K562 (cell line): ENCODE results near the gene PPP1R15B. TPM values are rescaled to one million over a fixed set of nuclear protein-coding genes. Genes with fewer than 3 reads are reported as not detected.

Source experiments
- ATAC-seq: fragments of 200-7000 bp; cut with Tn5 transposase; 3 replicates; pipeline ENCODE4 v1.9.1; 2020; ENCODE audit warnings: moderate library complexity
- BruUV-seq: library from RNA; stranded (reverse); fragments of 400-500 nt; replicated peaks from 2 replicates; lab custom pipeline; 2021; lab: Mats Ljungman, UMichigan
- CTCF ChIA-PET: fragments of 300-600 bp; formaldehyde crosslinking; extraction: SDS; loops from one replicate; lab custom pipeline; 2021; ENCODE audit warnings: low intra/inter-chr PET ratio; lab: Yijun Ruan, JAX
- POLR2A ChIA-PET: fragments of 300-600, 350-650 bp; sonication (Branson Sonifier 250); formaldehyde crosslinking; extraction: SDS; loops from one replicate; lab custom pipeline; 2021; ENCODE audit warnings: antibody characterized with exemption, inconsistent platforms; lab: Yijun Ruan, JAX
- DNase-seq, 4 experiments: peaks; one replicate each; pipeline versions ENCODE4 v3.0.0 to v3.0.0-alpha.2; 2011 to 2018; ENCODE audit warnings: low spot score in 3 of 4, mixed read lengths in 3 of 4; ENCODE audit errors: extremely low read depth in 1 of 4
- FAIRE-seq: peaks from 2 replicates; lab custom pipeline; 2011; peaks lifted over from hg19 to GRCh38; lab: Jason Lieb, UNC
- H2AFZ ChIP-seq: 2 replicates; pipeline ENCODE4 v1.6.0; 2011; ENCODE audit warnings: low read depth, low read length, control low read depth, inconsistent platforms
- H3K27ac ChIP-seq: fragments of 200-600 bp; 3 replicates; pipeline ENCODE4 v1.8.0; 2011; ENCODE audit warnings: low read depth, mild to moderate bottlenecking, control low read depth, inconsistent platforms, low read length, moderate library complexity, mixed read lengths; ENCODE audit errors: extremely low read depth
- H3K27me3 ChIP-seq, 2 experiments: fragments of 300-600 bp in 1 of 2; 2 replicates in 1 of 2; 3 replicates in 1 of 2; pipeline versions ENCODE4 v1.6.0 to v1.8.0; 2011; ENCODE audit warnings: inconsistent platforms in 2 of 2, low read length in 2 of 2, mild to moderate bottlenecking in 1 of 2, mixed read lengths in 1 of 2, moderate library complexity in 1 of 2; ENCODE audit not compliant: control insufficient read depth in 2 of 2, insufficient read depth in 2 of 2
- H3K36me3 ChIP-seq: fragments of 300-600 bp; 3 replicates; pipeline ENCODE4 v1.8.0; 2011; ENCODE audit warnings: mild to moderate bottlenecking, low read length, inconsistent platforms; ENCODE audit not compliant: control insufficient read depth, insufficient read depth
- H3K4me1 ChIP-seq, 2 experiments: fragments of 200-600 bp in 1 of 2; replicated peaks in 1 of 2; 2 replicates in 1 of 2; 3 replicates in 1 of 2; pipeline versions ENCODE4 v1.5.1 to v1.8.0; 2011; ENCODE audit warnings: inconsistent platforms in 2 of 2, low read length in 2 of 2, mild to moderate bottlenecking in 1 of 2, mixed read lengths in 1 of 2, moderate library complexity in 1 of 2; ENCODE audit not compliant: control insufficient read depth in 2 of 2, insufficient read depth in 2 of 2
- H3K4me2 ChIP-seq: 2 replicates; pipeline ENCODE4 v1.6.1; 2011; ENCODE audit warnings: low read length, control low read depth, inconsistent platforms, mixed read lengths; ENCODE audit not compliant: insufficient read depth
- H3K4me3 ChIP-seq: fragments of 200-600 bp; sonication (generic), shearing (Covaris generic); 2 replicates; pipeline ENCODE4 v1.5.1; 2016; ENCODE audit warnings: control low read depth, inconsistent platforms
- H3K79me2 ChIP-seq: fragments of 200-600 bp; 3 replicates; pipeline ENCODE4 v1.8.0; 2011; ENCODE audit warnings: low read length, inconsistent platforms; ENCODE audit not compliant: control insufficient read depth, insufficient read depth
- H3K9ac ChIP-seq, 2 experiments: 2 replicates each; pipeline versions ENCODE4 v1.6.0 to v1.6.1; 2011; ENCODE audit warnings: low read depth in 2 of 2, low read length in 2 of 2, control low read depth in 1 of 2, inconsistent platforms in 1 of 2, mild to moderate bottlenecking in 1 of 2, mixed read lengths in 1 of 2; ENCODE audit not compliant: insufficient read depth in 1 of 2
- H3K9me1 ChIP-seq: one replicate; pipeline ENCODE4 v1.6.0; 2011; ENCODE audit warnings: inconsistent platforms, mild to moderate bottlenecking, low read length, moderate library complexity; ENCODE audit not compliant: control insufficient read depth, insufficient read depth
- H3K9me3 ChIP-seq: replicated peaks from 2 replicates; pipeline ENCODE4 v1.5.1; 2011; ENCODE audit warnings: low read depth, low read length, inconsistent platforms; ENCODE audit not compliant: control insufficient read depth, insufficient read depth
- H4K20me1 ChIP-seq: replicated peaks from 2 replicates; pipeline ENCODE4 v1.6.1; 2011; ENCODE audit warnings: low read length, inconsistent platforms, mixed read lengths; ENCODE audit not compliant: control insufficient read depth, insufficient read depth
- KDM1A ChIP-seq, 2 experiments: fragments of 450-650 bp; IDR thresholded peaks; 2 replicates each; pipeline ENCODE4 v1.6.1; 2016; ENCODE audit warnings: mild to moderate bottlenecking in 2 of 2
- KHSRP ChIP-seq: fragments of 450-650 bp; IDR thresholded peaks from 2 replicates; pipeline ENCODE4 v1.6.1; 2017
- LARP7 ChIP-seq: fragments of 450-650 bp; IDR thresholded peaks from 2 replicates; pipeline ENCODE4 v1.6.1; 2016
- MTA1 ChIP-seq: fragments of 450-650 bp; IDR thresholded peaks from 2 replicates; pipeline ENCODE4 v1.6.1; 2017; ENCODE audit warnings: borderline replicate concordance
- NCOA4 ChIP-seq: fragments of 450-650 bp; IDR thresholded peaks from 2 replicates; pipeline ENCODE4 v1.6.1; 2018; ENCODE audit warnings: mild to moderate bottlenecking; ENCODE audit not compliant: partially characterized antibody
- PML ChIP-seq: IDR thresholded peaks from 2 replicates; pipeline ENCODE4 v1.6.1; 2012; ENCODE audit warnings: low read length, inconsistent platforms
- POLR2AphosphoS5 ChIP-seq: IDR thresholded peaks from 2 replicates; pipeline ENCODE4 v1.6.1; 2011; ENCODE audit warnings: mild to moderate bottlenecking, low read depth, low read length, moderate library complexity; ENCODE audit not compliant: control insufficient read depth, insufficient read depth
- RUNX1 ChIP-seq: sonication (generic); IDR thresholded peaks from 2 replicates; pipeline ENCODE4 v1.6.1; 2016; ENCODE audit warnings: antibody characterized with exemption, low read depth
- SIN3A ChIP-seq, 2 experiments: fragments of 150-350 bp in 1 of 2; IDR thresholded peaks; 2 replicates each; pipeline ENCODE4 v1.6.1; 2011 to 2016; ENCODE audit warnings: borderline replicate concordance in 2 of 2, low read depth in 2 of 2, low read length in 2 of 2, mild to moderate bottlenecking in 2 of 2, moderate library complexity in 2 of 2; ENCODE audit not compliant: control insufficient read depth in 1 of 2
- ZFP36 ChIP-seq: fragments of 150-350 bp; IDR thresholded peaks from 2 replicates; pipeline ENCODE4 v1.6.1; 2018; ENCODE audit warnings: low read length, low read depth; ENCODE audit not compliant: partially characterized antibody
- ZNF165 ChIP-seq: fragments of 250-450 bp; sonication (Bioruptor Pico); IDR thresholded peaks from 2 replicates; pipeline ENCODE4 v1.4.0; 2020; ENCODE audit warnings: borderline replicate concordance
- WGBS: fragments of 100-300 bp; shearing (Covaris generic); methylation state at CpG from one replicate; pipeline ENCODE4 v1.1.6; 2016; ENCODE audit warnings: low coverage, mixed read lengths; ENCODE audit not compliant: insufficient coverage; ENCODE audit errors: missing lambda C conversion rate; 5-methylcytosine and 5-hydroxymethylcytosine counted together
- in situ Hi-C: fragments of 300-500 bp; cut with MboI; formaldehyde crosslinking; loops from 4 replicates; pipeline ENCODE4 v1.15.0; 2018; ENCODE audit warnings: inconsistent platforms, mixed read lengths
- intact Hi-C: fragments of 100-400 bp; cut with micrococcal nuclease; formaldehyde crosslinking; loops from 2 replicates; pipeline ENCODE4 v1.14.2; 2022
- polyA plus RNA-seq, 8 experiments: library from polyadenylated mRNA; depleted of rRNA in 4 of 8; stranded (reverse) in 5 of 8; unstranded in 3 of 8; fragments of >200 nt; fragmentation: Nextera tagmentation in 2 of 8; fragmentation: Illumina TruSeq in 1 of 8; extraction: Ambion mirVana in 2 of 8; extraction: Trizol in 1 of 8; gene quantifications; 2 replicates each; pipeline versions ENCODE4 v1.2.1 to v1.2.3, GENCODE V29; 2011 to 2014; ENCODE audit warnings: inconsistent platforms in 1 of 8, missing spikeins in 1 of 8
- total RNA-seq, 7 experiments: library from RNA; depleted of rRNA in 6 of 7; stranded (reverse); fragments of >200 nt in 6 of 7; fragmentation: Illumina TruSeq in 2 of 7; extraction: Trizol in 2 of 7; gene quantifications; 2 replicates each; pipeline versions ENCODE4 v1.2.1 to v1.2.3, GENCODE V29; 2011 to 2021; ENCODE audit warnings: low replicate concordance in 1 of 7
- TF ChIP-seq, protein P1 (sequence below): fragments of 450-650 bp; formaldehyde crosslinking; IDR thresholded peaks from 2 replicates; pipeline ENCODE4 v1.4.0; 2022; ENCODE audit warnings: mild to moderate bottlenecking, moderate library complexity
- TF ChIP-seq, protein P2 (sequence below): fragments of 250-450 bp; sonication (Bioruptor Pico); IDR thresholded peaks from 2 replicates; pipeline ENCODE4 v1.4.0; 2020; ENCODE audit warnings: borderline replicate concordance

Gene PPP1R15B
- total and polyA plus RNA-seq, 9 of the 15 experiments (the other 6 are each of a cell fraction or from before 2014, with no cell fraction given) = 17.0 to 48.1 (median 30.8) TPM

DNA sequence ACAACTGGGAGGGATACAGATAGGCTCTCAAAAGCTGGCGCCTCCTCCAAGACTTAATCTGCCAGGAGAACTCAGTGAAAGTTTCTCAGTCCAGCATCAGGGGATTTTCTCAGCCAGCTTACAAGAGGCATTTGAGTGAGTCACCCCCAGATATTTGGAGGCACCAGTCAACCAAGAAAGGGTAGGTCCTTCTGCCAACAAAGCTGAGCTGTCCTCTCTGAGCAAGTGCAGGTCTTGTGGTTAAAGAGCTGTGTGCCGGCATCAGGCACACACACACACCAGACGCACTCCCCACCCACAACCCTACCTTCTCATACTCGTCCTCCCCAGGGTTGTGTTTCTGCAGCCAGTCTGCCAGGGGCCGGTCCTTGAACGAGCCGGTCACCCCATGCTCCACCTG is 27.0 kb upstream of the PPP1R15B start:
- ChIA-PET POLR2A (interaction anchor here (0.6 to 2.1 kb wide), 7 partner anchors 8 to 213 kb away, joined by 3 to 7 read pairs (median 5); no protein-coding TSS in a partner anchor), CTCF (no interaction called here)
- Histone ChIP-seq H3K4me2 (no peak overlapping the region), H3K4me1 (no peaks in the 10 kb centered on the region; a peak in 2 of 5 replicates), H3K4me3 (no peak overlapping the region), H3K9me3 (no peaks in the 10 kb centered on the region), H3K36me3 (no peaks in the 10 kb centered on the region), H3K9me1 (no peaks in the 10 kb centered on the region), H2AFZ (no peak overlapping the region), H3K27me3 (peaks cover 42 to 58% of the 10 kb centered on the region in 2 experiments), H3K9ac (0 out of 4 replicates have a peak overlapping the region, but pooled peaks of 1 of the 2 experiments have one; percentile 19), H3K79me2 (no peaks in the 10 kb centered on the region), H4K20me1 (no peaks in the 10 kb centered on the region), H3K27ac (no peak overlapping the region)
- BruUV-seq = no TSS peak
- peak; percentile 22; the same call in 1 of the 3 replicates for ATAC-seq
- DNase-seq = no peak
- WGBS = 28% methylated on average over 7 of the region's 7 CpGs
- in situ Hi-C loops = loop anchor here (10.0 kb wide), 1 partner anchor 366 kb away; no protein-coding TSS in a partner anchor
- intact Hi-C loops = no loop called here
- TF ChIP-seq POLR2AphosphoS5 (no peak), KHSRP (no peak), MTA1 (no peak), ZFP36 (no peak), RUNX1 (no peak), NCOA4 (no peak), LARP7 (no peak), ZNF165 (CRISPR knock-in tag) (no peak), PML (no peak), KDM1A (IDR thresholded peaks at IDR 0.05) (no peak), SIN3A (IDR thresholded peaks at IDR 0.05; ENCODE audit: borderline replicate concordance in 2 of 2, control insufficient read depth in 1 of 2, low read depth in 2 of 2, low read length in 2 of 2) (no peak)
- TF ChIP-seq, protein P1, sequence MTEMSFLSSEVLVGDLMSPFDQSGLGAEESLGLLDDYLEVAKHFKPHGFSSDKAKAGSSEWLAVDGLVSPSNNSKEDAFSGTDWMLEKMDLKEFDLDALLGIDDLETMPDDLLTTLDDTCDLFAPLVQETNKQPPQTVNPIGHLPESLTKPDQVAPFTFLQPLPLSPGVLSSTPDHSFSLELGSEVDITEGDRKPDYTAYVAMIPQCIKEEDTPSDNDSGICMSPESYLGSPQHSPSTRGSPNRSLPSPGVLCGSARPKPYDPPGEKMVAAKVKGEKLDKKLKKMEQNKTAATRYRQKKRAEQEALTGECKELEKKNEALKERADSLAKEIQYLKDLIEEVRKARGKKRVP = no peak
- TF ChIP-seq, protein P2, sequence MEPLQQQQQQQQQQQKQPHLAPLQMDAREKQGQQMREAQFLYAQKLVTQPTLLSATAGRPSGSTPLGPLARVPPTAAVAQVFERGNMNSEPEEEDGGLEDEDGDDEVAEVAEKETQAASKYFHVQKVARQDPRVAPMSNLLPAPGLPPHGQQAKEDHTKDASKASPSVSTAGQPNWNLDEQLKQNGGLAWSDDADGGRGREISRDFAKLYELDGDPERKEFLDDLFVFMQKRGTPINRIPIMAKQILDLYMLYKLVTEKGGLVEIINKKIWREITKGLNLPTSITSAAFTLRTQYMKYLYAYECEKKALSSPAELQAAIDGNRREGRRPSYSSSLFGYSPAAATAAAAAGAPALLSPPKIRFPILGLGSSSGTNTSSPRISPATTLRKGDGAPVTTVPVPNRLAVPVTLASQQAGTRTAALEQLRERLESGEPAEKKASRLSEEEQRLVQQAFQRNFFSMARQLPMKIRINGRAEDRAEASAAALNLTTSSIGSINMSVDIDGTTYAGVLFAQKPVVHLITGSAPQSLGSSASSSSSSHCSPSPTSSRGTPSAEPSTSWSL (CRISPR knock-in tag) = no peak
- no peak for FAIRE-seq
